ENCODE results near the gene CBLB. TPM values are rescaled to one million over a fixed set of nuclear protein-coding genes. Genes with fewer than 3 reads are reported as not detected.

The CBLB gene
- total and polyA plus RNA-seq, 9 of the 15 experiments (the other 6 are each of a cell fraction or from before 2014, with no cell fraction given) = 1.8 to 8.1 (median 5.3) TPM

- intact Hi-C loops (cut with micrococcal nuclease) = no loop called here
- WGBS (ENCODE audit: insufficient coverage, low coverage, missing lambda C conversion rate) = 81% methylated on average over 3 of the region's 3 CpGs
- no peaks in the 10 kb centered on the region for H3K79me2 ChIP-seq (ENCODE audit: control insufficient read depth, insufficient read depth, low read length)
These were observed 34.0 kb downstream of the CBLB start for GRCh38 chr3:105834768-105835167.

More at GRCh38 chr3:105834768-105835167, 34.0 kb downstream of the CBLB start:
- no TSS peak for BruUV-seq (replicated peaks)
- DNase-seq (ENCODE audit: extremely low read depth in 1 of 4, low spot score in 3 of 4) (no peak), FAIRE-seq (no peak), ATAC-seq (no peak)
- H3K4me1 ChIP-seq (replicated peaks in 1 of 2; ENCODE audit: control insufficient read depth in 2 of 2, insufficient read depth in 2 of 2, low read length in 2 of 2) = no peaks in the 10 kb centered on the region; a peak in 2 of 5 replicates
- TF ChIP-seq PHF8 (IDR thresholded peaks at IDR 0.05; ENCODE audit: borderline replicate concordance, low read length) (no peak), PHF20 (IDR thresholded peaks at IDR 0.05; ENCODE audit: partially characterized antibody) (no peak), ZNF445 (CRISPR knock-in tag; IDR thresholded peaks at IDR 0.05; ENCODE audit: low read depth) (no peak), SMAD3 (CRISPR knock-in tag; conservative IDR thresholded peaks at IDR 0.05) (no peak), ZBTB17 (CRISPR knock-in tag; IDR thresholded peaks at IDR 0.05) (no peak), RBBP5 (IDR thresholded peaks at IDR 0.05; ENCODE audit: borderline replicate concordance, insufficient read depth, low read length, poor library complexity, severe bottlenecking) (no peak), KDM1A (IDR thresholded peaks at IDR 0.05) (no peak), ZSCAN32 (CRISPR knock-in tag; IDR thresholded peaks at IDR 0.05) (no peak), KDM4B (IDR thresholded peaks at IDR 0.05; ENCODE audit: borderline replicate concordance in 2 of 2, low read depth in 1 of 2) (no peak), RHOXF2B (CRISPR knock-in tag; conservative IDR thresholded peaks at IDR 0.05) (no peak), SREBF1 (IDR thresholded peaks at IDR 0.05; ENCODE audit: borderline replicate concordance, low read depth, low read length) (no peak), GABPA (tag; conservative IDR thresholded peaks at IDR 0.05; ENCODE audit: low read depth) (no peak), TSC22D4 (tag; IDR thresholded peaks at IDR 0.05) (no peak), MITF (IDR thresholded peaks at IDR 0.05) (no peak)
- H3K9me1 ChIP-seq (ENCODE audit: control insufficient read depth, insufficient read depth, low read length) = no peaks in the 10 kb centered on the region
- POLR2A ChIA-PET = no interaction called here
- H3K36me3 ChIP-seq (ENCODE audit: control insufficient read depth, insufficient read depth, low read length) = no peaks in the 10 kb centered on the region
- no peak overlapping the region for H3K27ac ChIP-seq (ENCODE audit: extremely low read depth, low read depth, low read length)
- no peak overlapping the region for H3K9ac ChIP-seq (ENCODE audit: insufficient read depth in 1 of 2, low read depth in 2 of 2, low read length in 2 of 2)
- no peak overlapping the region for H2AFZ ChIP-seq (ENCODE audit: low read depth, low read length)
- in situ Hi-C loops (cut with MboI) = no loop called here
- H3K4me2 ChIP-seq (ENCODE audit: insufficient read depth, low read length) = no peak overlapping the region
- H3K4me3 ChIP-seq = no peak overlapping the region
- CTCF ChIA-PET (ENCODE audit: low intra/inter-chr PET ratio) = no interaction called here
- H4K20me1 ChIP-seq (replicated peaks; ENCODE audit: control insufficient read depth, insufficient read depth, low read length) = no peaks in the 10 kb centered on the region
- H3K27me3 ChIP-seq (ENCODE audit: control insufficient read depth in 2 of 2, insufficient read depth in 2 of 2, low read length in 2 of 2) = no peaks in the 10 kb centered on the region
- no peaks in the 10 kb centered on the region for H3K9me3 ChIP-seq (replicated peaks; ENCODE audit: control insufficient read depth, insufficient read depth, low read depth, low read length)

All from K562 (cell line).